ENCODE data around the gene CAMSAP2.
A peak's percentile ranks its signal among the peaks of the same experiment; 100 is the strongest.

CAMSAP2 gene

GRCh38 chr1:200877010-200877409, 138.3 kb downstream of the CAMSAP2 start:
- no peak for DNase-seq (ENCODE audit: low read depth in 3 of 3, low spot score in 1 of 3)

- DNase-seq (ENCODE audit: low read depth in 3 of 3, low spot score in 1 of 3) = no peak
These were observed 139.3 kb downstream of the CAMSAP2 start for GRCh38 chr1:200877839-200878551.

- no peak for DNase-seq (ENCODE audit: low read depth in 3 of 3, low spot score in 1 of 3)
These were observed 141.5 kb downstream of the CAMSAP2 start for GRCh38 chr1:200880212-200880611.

GRCh38 chr1:200883118-200883517, 144.4 kb downstream of the CAMSAP2 start:
- no peak for DNase-seq (ENCODE audit: low read depth in 3 of 3, low spot score in 1 of 3)

- no peak for DNase-seq (ENCODE audit: low read depth in 3 of 3, low spot score in 1 of 3)
These were observed 147.1 kb downstream of the CAMSAP2 start for GRCh38 chr1:200885623-200886402.

- no peak for DNase-seq (ENCODE audit: low read depth in 3 of 3, low spot score in 1 of 3)
These were observed 147.9 kb downstream of the CAMSAP2 start for GRCh38 chr1:200886594-200886993.

GRCh38 chr1:200887036-200887435, 148.3 kb downstream of the CAMSAP2 start:
- DNase-seq (ENCODE audit: low read depth in 3 of 3, low spot score in 1 of 3) = no peak

GRCh38 chr1:200887772-200888348, 149.2 kb downstream of the CAMSAP2 start:
- DNase-seq (ENCODE audit: low read depth in 3 of 3, low spot score in 1 of 3) = no peak

GRCh38 chr1:200888349-200888838, 149.7 kb downstream of the CAMSAP2 start:
- DNase-seq (ENCODE audit: low read depth in 3 of 3, low spot score in 1 of 3) = peak in 2 of 3 donors; percentile 37 to 38

- DNase-seq (ENCODE audit: low read depth in 3 of 3, low spot score in 1 of 3) = no peak
These were observed 150.9 kb downstream of the CAMSAP2 start for GRCh38 chr1:200889571-200889970.

- DNase-seq (ENCODE audit: low read depth in 3 of 3, low spot score in 1 of 3) = no peak
These were observed 151.3 kb downstream of the CAMSAP2 start for GRCh38 chr1:200890027-200890426.

GRCh38 chr1:200890818-200891773, 152.4 kb downstream of the CAMSAP2 start:
- DNase-seq (ENCODE audit: low read depth in 3 of 3, low spot score in 1 of 3) = no peak

- no peak for DNase-seq (ENCODE audit: low read depth in 3 of 3, low spot score in 1 of 3)
These were observed 153.1 kb downstream of the CAMSAP2 start for GRCh38 chr1:200891774-200892157.

GRCh38 chr1:200892546-200892945, 153.9 kb downstream of the CAMSAP2 start:
- no peak for DNase-seq (ENCODE audit: low read depth in 3 of 3, low spot score in 1 of 3)

GRCh38 chr1:200892958-200893357, 154.3 kb downstream of the CAMSAP2 start:
- no peak for DNase-seq (ENCODE audit: low read depth in 3 of 3, low spot score in 1 of 3)

- no peak for DNase-seq (ENCODE audit: low read depth in 3 of 3, low spot score in 1 of 3)
These were observed 154.8 kb downstream of the CAMSAP2 start for GRCh38 chr1:200893411-200893901.

GRCh38 chr1:200894712-200895442, 156.2 kb downstream of the CAMSAP2 start, which contains the start of gene INAVA:
INAVA (plus strand) TSS chr1:200894900; CDS start chr1:200898401, 3,501 bp downstream.
- no peak for DNase-seq (ENCODE audit: low read depth in 3 of 3, low spot score in 1 of 3)

- no peak for DNase-seq (ENCODE audit: low read depth in 3 of 3, low spot score in 1 of 3)
These were observed 156.7 kb downstream of the CAMSAP2 start for GRCh38 chr1:200895443-200895789.

GRCh38 chr1:200895801-200896530, 157.3 kb downstream of the CAMSAP2 start:
- no peak for DNase-seq (ENCODE audit: low read depth in 3 of 3, low spot score in 1 of 3)

All from stimulated activated CD4-positive, alpha-beta T cell treated with anti-CD3 and anti-CD28 coated beads, TNF-alpha, amount 100 ng/mL, for 1 hour (primary cell).